Measurements from ENCODE around the gene WFIKKN2.

Gene WFIKKN2

DNA sequence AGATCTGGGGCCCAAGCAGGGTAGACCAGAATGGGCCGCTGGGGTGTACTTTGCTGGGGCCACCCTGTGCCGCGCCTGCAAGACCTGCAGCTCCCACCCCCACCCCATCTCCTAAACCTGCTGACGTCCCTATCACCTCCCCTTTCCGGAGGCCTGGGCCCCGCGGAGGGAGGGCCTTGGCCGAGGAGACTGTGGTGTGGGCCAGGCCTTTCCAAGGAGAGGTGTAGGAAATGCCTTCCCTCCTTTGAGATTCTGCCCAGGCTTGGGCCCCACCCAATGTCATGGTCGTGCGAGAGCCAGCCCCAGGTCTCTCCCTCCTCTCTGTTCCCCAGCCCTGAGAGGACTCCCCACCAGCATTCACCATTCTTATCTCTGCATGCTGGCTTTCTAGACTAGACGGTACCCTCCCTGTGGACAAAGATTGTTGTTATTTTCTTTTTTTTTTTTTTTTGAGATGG lies 3.9 kb upstream of the WFIKKN2 start:
- TF ChIP-seq JUND (IDR thresholded peaks at IDR 0.05; ENCODE audit: low read depth), result no peak
- DNase-seq (ENCODE audit: low read depth in 1 of 2, low spot score in 1 of 2), result no peak
- in situ Hi-C loops (cut with HindIII; ENCODE audit: low pct_unique_long_range_greater_than_20kb, low sequenced_read_pairs), result no loop called here

DNA sequence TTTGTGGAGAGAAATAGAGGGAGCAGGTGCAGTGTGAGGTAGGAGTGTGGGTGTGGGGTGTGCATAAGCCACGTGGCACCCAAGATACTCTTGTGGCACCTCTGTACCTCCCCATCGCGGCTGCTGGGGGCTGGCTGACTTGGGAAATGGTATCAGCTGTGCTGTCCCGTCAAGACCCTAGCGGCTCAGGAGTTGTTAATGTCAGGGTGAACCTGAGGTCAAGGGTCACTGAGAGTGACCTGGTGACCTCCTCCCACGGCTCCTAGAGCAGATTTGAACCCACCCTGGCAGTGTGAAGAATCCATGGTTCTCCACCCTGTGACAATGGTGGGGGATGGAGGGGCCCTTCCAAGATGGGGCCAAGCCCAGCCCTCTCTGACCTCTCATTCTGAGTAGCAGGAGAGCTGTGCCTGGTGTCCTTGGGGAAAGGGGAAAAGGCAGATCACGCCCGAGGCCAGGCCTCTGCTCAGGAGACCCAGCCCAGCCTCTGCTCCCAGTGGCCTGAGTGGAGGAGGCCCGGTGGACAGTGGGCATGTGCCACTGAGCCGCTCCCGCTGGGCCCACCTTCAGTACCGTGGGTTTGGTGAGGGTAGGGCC lies 3.0 kb upstream of the WFIKKN2 start:
- TF ChIP-seq JUND (IDR thresholded peaks at IDR 0.05; ENCODE audit: low read depth), result no peak
- in situ Hi-C loops (cut with HindIII; ENCODE audit: low pct_unique_long_range_greater_than_20kb, low sequenced_read_pairs), result no loop called here
- DNase-seq (ENCODE audit: low read depth in 1 of 2, low spot score in 1 of 2), result no peak

DNA sequence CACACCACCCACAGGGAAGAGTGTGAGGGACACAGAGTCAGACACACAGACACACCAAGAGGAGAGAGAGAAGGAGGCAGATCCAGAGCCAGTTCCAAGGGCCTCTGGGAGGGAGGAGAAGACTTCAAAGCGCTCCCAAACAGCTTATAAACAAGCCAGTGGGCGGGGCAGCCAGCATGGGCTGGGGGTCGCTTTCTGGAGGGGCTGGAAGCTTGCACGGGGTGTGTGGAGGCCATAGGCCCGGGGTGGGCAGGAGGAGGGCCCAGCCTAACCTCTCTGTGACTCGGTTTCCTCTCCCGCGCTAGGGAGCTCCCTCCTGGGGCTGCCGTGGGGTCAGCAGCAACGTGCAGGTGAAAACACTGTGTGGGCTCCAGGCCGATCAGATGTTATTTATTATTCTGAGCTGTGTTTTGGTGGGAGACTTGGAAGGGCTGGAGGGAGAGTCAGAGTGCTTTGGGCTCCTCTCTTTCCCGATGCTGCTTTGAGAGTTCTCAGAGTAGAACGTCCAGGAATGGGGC lies 2.5 kb upstream of the WFIKKN2 start:
- in situ Hi-C loops (cut with HindIII; ENCODE audit: low pct_unique_long_range_greater_than_20kb, low sequenced_read_pairs), result no loop called here
- DNase-seq (ENCODE audit: low read depth in 1 of 2, low spot score in 1 of 2), result no peak
- no peak for TF ChIP-seq JUND (IDR thresholded peaks at IDR 0.05; ENCODE audit: low read depth)

DNA sequence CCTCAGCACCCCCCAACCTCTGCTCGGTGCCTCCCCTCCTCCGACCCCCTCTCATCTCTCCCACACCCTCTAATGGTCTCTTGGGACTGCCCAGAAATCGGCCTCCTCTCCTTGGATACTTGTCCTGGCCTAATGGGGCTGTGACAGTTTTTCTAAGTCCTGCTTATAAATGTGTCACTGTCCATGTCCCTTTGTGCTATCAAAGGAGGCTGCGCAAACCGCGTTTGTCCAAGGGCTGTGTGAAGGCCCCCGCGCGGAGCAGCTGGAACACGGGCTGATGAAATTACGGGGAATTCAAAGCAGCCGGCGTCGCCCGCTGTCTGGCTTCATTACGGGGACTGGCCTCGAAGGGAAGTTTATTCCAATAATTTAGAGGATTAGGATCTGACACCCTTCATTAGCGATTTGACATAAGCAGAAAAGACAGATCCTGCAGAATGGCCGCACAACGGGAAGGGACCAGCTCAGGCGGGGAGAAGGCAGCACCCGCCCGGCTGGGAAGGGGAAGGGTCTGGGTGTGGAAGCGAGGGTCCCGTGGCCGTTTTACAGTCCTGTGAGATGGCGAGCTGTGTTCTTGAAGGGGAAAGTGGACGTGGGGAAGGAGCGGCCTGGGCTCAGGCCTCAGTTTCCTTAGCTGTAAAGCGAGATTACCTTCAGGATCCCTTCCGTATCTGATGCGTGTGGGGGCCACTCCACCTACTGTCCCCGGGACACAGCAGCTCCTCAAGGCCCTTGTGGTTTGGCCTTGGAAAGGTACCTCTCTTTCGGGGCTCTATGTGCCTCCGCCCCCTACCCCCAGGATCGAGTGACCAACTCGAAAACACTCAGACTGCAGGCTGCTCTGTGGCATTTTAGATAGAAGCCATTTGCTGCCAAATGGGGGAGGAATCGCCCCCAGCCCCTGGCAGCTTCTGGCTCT lies 1.6 kb upstream of the WFIKKN2 start:
- in situ Hi-C loops (cut with HindIII; ENCODE audit: low pct_unique_long_range_greater_than_20kb, low sequenced_read_pairs), result no loop called here
- TF ChIP-seq JUND (IDR thresholded peaks at IDR 0.05; ENCODE audit: low read depth), result no peak
- no peak for DNase-seq (ENCODE audit: low read depth in 1 of 2, low spot score in 1 of 2)

DNA sequence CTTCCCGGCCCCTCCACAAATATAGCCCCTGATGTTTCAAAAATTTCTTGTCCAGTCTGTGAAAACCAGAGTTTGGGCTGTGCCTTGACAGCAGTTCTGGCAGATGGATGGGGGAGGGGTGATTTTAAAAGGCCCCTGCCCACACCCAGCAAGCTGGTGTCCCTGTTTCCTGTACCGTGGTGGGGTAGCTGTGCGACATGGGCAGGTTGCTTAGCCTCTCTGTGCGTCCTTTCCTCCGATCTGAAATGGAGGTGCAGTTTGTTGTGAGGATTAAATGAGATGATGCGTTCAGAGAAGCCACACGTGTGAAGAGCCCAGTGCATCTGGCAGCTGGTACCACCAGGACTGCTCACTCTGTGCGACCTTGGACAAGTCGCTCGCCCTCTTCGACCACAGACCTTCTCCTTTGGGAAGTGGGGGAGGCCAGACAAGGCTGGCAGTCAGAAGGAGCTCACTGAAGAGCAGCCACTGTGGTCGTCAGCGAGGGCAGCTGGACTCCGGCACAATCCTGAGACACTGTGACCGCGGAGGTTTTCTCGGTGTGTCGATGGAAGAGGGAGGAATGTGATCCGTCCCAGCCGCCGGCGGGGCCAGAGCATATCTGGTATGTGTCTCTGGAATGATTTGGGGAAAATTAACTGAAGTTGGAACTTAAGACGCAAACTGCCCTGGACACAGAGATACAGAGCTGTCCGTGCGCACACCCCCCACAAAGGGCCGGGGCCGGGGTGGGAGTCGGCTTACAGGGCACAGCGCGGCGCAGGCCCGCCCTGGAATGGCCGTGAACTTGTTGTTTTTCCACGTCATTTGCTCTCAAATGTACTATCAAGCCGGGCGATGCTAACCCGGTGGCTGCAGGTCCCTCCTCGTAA lies 721 bp upstream of the WFIKKN2 start:
- in situ Hi-C loops (cut with HindIII; ENCODE audit: low pct_unique_long_range_greater_than_20kb, low sequenced_read_pairs), result no loop called here
- no peak for TF ChIP-seq JUND (IDR thresholded peaks at IDR 0.05; ENCODE audit: low read depth)
- no peak for DNase-seq (ENCODE audit: low read depth in 1 of 2, low spot score in 1 of 2)

DNA sequence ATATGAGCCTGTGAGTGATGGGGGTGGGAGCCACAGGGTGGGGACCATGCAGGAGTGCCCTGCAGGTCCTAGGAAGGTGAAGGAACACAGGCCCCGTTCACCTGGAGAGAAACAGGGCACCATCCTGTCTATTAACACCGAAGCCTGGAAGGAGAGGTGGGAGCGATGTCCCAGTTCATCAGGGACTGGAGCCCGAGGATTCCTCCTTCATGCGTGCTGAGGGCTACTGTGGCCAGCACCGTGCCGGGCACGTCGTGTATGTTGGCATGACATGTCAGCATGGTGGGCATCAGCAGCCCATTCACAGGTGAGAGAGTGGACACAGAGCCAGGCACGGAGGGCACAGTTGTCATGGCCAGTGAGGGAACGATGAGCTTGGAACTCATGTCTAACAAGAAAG lies 1.4 kb downstream of the WFIKKN2 start:
- in situ Hi-C loops (cut with HindIII; ENCODE audit: low pct_unique_long_range_greater_than_20kb, low sequenced_read_pairs), result no loop called here
- TF ChIP-seq JUND (IDR thresholded peaks at IDR 0.05; ENCODE audit: low read depth), result no peak
- no peak for DNase-seq (ENCODE audit: low read depth in 1 of 2, low spot score in 1 of 2)

DNA sequence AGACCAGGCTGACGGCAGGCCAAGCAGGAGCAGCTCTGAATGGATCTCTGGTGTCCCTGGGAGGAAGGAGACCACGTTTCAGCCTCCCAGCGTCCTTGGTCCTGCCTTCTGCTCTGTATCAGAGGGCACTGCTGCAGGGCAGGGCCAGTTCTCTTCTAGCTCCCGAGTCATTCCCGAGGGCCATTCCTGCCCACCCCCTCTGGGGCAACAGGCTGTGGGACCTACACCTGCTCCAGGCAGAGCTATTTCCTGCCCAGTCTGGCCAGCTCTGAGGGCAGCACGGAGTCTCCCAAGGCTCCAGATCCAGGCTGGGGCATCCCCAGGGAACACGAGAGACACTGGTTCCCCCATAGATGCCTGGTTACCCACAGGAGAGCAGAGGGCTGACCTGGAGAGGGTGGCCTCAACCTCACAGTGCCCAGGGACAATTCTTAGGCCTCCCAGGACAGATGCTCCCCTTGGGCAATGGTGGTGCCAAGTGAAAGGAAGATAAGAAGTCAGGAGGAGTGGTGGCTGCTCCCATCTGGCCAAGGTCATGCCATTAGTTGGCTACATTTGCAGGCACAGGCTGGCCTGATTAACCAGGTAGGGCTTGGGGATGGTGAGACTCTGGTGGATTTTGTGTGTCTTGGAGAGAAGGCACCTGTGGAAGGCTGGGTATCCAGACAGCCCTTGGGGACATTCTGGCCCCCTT lies 2.0 kb downstream of the WFIKKN2 start:
- in situ Hi-C loops (cut with HindIII; ENCODE audit: low pct_unique_long_range_greater_than_20kb, low sequenced_read_pairs), result no loop called here
- no peak for TF ChIP-seq JUND (IDR thresholded peaks at IDR 0.05; ENCODE audit: low read depth)
- no peak for DNase-seq (ENCODE audit: low read depth in 1 of 2, low spot score in 1 of 2)

DNA sequence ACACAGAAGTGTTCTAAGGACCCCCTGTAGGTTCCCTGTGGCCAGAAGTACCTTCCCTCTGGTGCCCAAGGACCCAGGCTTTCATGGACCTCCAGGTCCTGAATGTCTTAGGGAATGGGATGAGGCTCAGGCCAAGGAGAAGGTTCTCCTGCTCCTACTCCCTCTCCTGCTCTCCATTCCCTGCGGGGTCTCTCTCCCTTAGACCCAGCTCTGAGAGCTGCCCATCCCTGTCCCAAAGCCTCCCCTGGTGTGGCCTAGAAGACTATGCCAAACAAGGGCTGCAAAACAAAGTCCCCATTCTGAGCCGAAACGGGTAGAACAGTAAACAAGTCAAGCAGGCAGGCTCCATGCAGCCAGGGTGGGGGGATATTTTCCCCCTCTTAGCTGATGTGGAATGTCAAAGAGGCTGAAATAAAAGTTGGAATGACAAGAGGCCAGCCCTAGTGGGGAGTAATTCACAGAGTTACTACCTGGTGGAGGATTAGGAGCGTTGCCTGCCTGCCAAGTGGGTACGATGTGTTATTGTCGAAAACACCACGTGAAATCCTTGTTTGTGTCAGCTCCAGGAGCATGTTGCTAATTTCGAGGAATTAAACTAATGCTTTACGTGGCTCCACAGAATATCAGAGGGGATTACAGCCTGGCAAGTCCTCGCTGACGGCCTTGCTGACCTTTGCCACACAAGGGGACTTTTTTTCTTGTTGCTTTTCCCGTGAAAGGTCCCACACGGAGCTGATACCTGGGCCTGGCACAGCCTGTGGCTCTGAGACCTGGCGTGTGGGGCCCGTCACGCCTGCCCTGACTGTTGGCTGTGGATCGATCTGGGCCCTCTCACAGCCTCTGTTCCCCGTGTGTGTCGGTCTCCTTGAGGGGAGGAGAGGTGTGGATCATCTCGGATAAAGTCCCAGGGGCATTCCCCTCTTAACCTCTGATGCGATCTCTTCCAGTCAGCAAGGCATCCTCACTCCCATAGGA lies 2.9 kb downstream of the WFIKKN2 start:
- TF ChIP-seq JUND (IDR thresholded peaks at IDR 0.05; ENCODE audit: low read depth), result no peak
- in situ Hi-C loops (cut with HindIII; ENCODE audit: low pct_unique_long_range_greater_than_20kb, low sequenced_read_pairs), result no loop called here
- DNase-seq (ENCODE audit: low read depth in 1 of 2, low spot score in 1 of 2), result no peak

DNA sequence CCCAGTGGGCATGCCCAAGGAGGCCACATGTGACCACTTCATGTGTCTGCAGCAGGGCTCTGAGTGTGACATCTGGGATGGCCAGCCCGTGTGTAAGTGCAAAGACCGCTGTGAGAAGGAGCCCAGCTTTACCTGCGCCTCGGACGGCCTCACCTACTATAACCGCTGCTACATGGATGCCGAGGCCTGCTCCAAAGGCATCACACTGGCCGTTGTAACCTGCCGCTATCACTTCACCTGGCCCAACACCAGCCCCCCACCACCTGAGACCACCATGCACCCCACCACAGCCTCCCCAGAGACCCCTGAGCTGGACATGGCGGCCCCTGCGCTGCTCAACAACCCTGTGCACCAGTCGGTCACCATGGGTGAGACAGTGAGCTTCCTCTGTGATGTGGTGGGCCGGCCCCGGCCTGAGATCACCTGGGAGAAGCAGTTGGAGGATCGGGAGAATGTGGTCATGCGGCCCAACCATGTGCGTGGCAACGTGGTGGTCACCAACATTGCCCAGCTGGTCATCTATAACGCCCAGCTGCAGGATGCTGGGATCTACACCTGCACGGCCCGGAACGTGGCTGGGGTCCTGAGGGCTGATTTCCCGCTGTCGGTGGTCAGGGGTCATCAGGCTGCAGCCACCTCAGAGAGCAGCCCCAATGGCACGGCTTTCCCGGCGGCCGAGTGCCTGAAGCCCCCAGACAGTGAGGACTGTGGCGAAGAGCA lies 4.4 kb downstream of the WFIKKN2 start:
- no peak for TF ChIP-seq JUND (IDR thresholded peaks at IDR 0.05; ENCODE audit: low read depth)
- in situ Hi-C loops (cut with HindIII; ENCODE audit: low pct_unique_long_range_greater_than_20kb, low sequenced_read_pairs), result no loop called here
- DNase-seq (ENCODE audit: low read depth in 1 of 2, low spot score in 1 of 2), result no peak

DNA sequence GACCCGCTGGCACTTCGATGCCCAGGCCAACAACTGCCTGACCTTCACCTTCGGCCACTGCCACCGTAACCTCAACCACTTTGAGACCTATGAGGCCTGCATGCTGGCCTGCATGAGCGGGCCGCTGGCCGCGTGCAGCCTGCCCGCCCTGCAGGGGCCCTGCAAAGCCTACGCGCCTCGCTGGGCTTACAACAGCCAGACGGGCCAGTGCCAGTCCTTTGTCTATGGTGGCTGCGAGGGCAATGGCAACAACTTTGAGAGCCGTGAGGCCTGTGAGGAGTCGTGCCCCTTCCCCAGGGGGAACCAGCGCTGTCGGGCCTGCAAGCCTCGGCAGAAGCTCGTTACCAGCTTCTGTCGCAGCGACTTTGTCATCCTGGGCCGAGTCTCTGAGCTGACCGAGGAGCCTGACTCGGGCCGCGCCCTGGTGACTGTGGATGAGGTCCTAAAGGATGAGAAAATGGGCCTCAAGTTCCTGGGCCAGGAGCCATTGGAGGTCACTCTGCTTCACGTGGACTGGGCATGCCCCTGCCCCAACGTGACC lies 5.0 kb downstream of the WFIKKN2 start:
- TF ChIP-seq JUND (IDR thresholded peaks at IDR 0.05; ENCODE audit: low read depth), result no peak
- in situ Hi-C loops (cut with HindIII; ENCODE audit: low pct_unique_long_range_greater_than_20kb, low sequenced_read_pairs), result no loop called here
- no peak for DNase-seq (ENCODE audit: low read depth in 1 of 2, low spot score in 1 of 2)
